Activated CD4-positive, CD25-positive, alpha-beta regulatory T cell treated with anti-CD3 and anti-CD28 coated beads, Interleukin-2, amount 50 U/mL, for 24 hours (primary cell): Measurements from ENCODE around the gene MYO1D.
"Not testable (repeated sequence)": the region's sequence is repeated elsewhere in the genome, so short reads cannot be mapped to it uniquely, and the experiment has no call there.

Source experiments
- ATAC-seq, 2 donors: fragments of 150-1000 bp; cut with Tn5 transposase; one replicate each; pipeline ENCODE4 v1.10.0; 2021; ENCODE audit warnings: mild to moderate bottlenecking in 1 of 2, moderate library complexity in 1 of 2

MYO1D gene

GRCh38 chr17:32660496-32660985, 216.4 kb downstream of the MYO1D start:
- ATAC-seq = no peak

DNA sequence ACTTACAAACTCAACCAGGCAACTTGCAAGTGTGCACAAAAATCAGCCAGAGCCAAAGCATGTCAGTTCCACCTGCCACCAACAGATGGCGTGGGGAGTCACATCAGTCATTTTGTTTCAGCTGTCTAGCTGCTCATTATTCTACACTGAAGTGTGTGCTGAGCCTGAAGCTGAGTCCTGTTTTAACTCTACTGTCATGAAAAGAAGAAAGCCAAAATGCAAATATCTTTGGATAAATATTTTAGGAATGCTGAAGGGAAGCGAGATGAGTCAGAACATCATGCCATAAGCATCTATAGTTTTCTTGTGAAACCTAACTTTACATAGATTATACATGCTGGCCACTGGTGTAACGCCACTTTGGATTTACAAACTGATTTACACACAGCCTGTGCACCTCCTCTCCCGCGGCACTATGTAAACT, 217.5 kb downstream of the MYO1D start:
- ATAC-seq = peak in 1 of 2 donors; percentile 48

DNA sequence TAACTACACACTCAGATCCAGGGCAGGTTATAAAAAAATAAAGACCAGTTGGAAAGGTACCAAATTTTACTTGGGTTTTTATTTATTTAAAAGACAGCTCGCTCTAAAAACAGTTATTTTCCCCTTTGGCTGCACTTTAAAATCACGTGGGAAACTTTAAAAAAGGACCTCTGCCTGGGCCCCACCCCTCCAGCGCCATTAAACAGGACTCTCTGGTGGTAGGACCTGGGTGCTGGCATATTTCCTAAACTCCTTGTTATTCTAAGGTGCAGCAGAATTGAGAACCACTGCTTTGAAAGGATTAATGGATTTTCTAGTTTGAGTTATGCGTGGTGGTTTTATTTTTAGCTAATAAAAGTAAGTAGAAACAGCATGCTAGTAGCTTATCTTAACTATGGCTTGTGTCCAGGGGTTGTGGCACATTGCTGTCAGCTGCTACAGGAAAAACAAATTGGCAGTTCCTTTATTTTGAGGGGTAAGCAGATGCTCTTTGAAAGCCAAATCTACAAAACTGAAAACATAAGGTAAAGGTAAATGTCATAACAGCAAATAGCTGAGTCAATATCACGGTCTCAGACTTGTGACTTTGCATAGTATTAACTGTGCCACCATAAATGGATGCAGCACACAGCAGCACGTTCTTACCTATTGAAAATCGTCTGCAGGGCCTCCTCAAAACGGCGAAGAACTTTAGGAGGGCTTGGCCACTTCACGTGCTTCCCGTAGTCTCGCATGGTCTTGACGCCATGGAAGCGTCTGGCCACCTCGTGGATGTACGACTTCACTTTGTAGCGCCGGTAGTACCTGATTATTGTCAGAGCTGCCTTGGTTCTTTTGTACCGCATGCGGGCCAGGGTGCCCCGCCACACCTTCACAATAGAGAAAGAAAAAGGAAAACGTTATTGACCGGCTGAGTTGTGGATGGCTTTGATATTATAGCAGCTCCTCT, 218.2 kb downstream of the MYO1D start:
- no peak for ATAC-seq

DNA sequence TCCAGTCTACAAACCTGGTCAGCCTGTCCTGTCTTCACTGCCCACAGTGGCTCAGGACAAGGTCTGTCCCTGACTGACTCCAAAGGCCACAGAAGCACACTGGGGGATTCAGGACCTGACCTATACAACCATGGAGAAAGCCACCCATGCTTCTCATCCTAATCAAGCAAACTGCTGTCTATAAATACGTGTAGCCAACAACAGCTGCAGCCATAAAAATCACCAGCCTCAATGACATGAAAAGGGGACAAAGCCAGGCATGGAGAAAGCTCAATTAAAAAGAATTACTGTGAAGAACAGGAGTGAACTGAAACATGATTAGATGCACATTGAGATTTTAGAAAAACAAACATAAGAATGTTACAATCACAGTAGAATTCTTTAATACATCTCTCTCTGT, 220.0 kb downstream of the MYO1D start:
- no peak for ATAC-seq

- ATAC-seq = no peak
Measured at GRCh38 chr17:32654324-32654723, 222.6 kb downstream of the MYO1D start.

DNA sequence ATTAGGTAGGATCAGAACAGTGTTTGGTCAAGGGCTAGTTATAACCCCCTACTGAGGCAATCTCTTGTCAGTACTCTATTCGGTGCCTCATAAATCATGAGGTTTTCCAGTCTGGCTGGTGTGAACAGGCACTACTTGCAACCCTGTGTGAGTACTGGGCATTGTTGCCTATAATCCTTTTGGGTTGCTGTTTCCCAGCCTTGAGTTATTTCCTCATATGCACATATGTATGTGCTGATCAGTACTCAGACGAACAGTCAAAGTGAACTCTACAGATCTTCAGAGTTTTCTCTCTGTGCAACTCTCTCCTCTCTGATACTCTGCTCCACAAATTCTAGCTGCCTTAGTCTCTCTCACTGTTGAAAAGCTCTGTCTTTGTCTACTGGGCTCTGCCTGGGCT, 225.8 kb downstream of the MYO1D start:
- ATAC-seq = no peak

DNA sequence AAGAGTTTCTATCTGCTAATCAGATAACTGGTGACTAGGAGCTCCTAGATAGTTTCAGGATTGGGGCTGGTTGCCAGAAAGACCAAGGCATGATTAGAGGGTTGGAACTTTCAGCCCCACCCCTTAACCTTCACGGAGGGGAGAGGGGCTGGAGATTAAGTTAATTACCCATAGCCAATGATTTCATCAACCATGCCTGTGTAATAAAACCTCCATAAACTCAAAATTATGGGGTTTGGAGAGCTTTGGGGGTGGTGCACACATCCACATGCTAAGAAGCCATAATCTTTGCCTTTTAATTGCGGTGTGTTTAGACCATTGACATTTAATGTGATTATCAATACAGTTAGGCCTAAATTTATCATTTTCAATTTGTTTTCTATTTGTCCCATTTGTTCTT, 228.5 kb downstream of the MYO1D start:
- ATAC-seq = no peak

DNA sequence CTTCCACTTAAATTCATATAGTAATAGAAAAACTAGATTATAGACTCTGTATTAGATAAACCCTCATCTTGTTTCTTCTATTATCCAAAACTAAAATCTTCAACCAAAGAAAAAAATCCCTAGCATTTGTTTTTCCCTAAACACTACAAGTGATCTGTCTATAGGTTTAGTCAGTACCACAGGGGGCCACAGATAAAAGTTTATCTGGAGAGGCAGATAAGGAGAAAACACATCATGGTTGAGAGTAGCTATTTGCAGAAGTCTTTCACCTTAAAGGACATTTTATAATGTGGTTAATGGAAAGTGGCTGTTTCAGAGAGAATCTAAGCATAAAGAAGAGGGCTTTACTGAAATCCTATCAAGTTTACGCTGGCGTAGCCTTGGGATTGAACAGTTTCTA, 230.0 kb downstream of the MYO1D start:
- no peak for ATAC-seq

- ATAC-seq = not testable (repeated sequence)
Measured at GRCh38 chr17:32641514-32641913, 235.4 kb downstream of the MYO1D start.

DNA sequence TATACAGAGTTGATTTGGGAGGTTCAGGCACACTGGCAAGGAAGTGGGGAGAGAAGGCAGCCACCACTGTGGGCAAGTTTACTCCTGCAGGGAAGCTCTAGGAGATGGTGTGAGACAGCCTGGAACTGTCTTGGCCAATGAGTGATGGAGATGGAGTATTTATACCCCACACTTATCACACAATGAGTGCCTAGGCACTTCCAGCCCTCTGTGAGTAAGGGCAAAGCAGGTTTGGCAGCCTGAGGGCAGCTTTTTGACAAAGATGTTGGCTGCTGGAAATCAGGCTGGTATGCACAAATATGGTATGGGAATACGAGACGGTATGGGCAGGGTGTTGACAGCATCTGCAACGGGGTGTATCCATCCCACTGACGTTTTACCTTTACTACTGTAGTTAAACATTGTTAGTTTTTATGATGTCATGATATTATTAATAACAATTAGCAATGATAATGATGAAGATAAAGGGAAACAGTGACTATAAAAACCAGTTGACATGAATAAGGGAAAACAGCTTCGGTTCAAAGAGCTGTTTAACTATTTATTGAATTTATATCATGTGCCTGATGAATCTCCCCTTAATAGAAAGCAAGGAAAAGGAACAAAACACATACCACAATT, 240.2 kb downstream of the MYO1D start:
- no peak for ATAC-seq

- ATAC-seq = no peak
Measured at GRCh38 chr17:32634167-32634566, 242.8 kb downstream of the MYO1D start.

DNA sequence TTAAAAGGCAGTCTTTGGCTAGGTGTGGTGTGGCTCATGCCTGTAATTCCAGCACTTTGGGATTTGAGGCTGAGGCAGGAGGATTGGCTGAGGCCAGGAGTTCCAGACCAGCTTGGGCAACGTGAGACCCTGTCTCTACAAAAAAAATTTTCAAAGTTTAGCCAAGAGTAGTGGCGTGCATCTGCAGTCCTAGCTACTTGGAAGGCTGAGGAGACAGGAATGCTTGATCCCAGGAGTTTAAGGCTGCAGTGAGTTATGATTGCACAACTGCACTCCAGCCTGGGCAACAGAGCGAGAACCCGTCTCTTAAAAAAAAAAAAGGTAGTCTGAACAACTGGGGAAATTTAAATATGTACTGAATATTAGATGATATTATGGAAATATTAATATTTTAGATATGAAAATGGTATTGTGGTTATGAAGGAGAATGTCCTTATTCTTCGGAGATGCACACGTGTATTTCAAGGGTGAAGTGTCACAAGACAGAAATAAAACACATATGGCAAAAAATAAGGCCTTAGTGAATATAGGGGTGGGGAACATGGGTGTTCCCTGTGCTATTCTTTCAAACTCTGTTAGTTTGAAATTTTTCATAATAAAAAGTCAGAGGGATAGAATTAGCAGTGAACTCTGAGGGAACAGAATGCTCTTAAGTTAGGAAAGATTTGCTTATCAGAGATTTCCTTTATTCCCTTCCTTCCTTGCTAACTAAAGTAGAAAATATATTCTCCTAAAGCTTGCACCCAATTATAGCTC, 245.4 kb downstream of the MYO1D start:
- no peak for ATAC-seq

DNA sequence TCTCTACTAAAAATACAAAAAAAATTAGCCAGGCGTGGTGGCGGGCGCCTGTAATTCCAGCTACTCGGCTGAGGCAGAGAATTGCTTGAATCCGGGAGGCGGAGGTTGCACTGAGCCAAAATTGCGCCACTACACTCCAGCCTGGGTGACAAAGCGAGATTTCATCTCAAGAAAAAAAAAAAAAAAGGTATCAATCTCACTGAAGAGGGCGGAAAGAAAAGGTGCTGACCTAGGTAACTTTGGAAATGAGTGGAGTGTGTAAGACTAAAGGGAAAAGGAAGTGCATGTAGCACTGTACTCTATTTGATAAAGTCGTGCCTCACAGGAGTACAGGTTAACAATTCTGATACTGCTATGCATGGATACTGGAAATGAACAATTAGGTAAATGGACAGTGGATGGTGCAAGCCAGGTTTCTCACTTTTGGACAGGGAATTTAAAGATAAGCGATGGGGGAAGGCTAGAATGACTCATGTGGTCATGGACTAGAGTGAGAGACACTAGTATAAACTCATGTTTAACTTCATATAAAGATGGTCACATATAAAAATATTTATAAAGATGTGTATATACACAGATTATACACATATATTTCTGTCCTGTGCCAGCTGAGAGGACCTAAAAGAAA, 247.2 kb downstream of the MYO1D start:
- no peak for ATAC-seq

GRCh38 chr17:32628271-32629044, 248.5 kb downstream of the MYO1D start:
- ATAC-seq = no peak

GRCh38 chr17:32627239-32627996, 249.5 kb downstream of the MYO1D start:
- no peak for ATAC-seq

DNA sequence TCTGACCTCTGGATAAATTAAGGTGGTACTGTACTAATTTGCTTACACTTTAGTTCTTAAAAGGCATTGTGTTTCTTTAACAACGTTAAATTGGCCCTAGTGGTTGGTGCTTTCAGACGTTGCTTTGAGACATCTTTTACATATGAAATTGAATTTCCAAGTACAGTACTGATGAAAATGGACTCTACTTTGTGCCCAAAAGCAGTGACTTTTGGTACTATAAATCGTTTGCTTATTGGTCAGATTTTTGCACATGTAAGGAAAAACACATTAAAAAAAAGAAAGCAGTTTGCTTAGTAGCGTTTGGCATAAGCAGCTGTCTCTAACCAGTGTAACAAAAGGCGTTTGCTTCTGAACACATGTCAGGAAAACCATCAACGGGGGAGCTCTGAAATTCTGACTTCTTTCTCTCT, 250.5 kb downstream of the MYO1D start:
- ATAC-seq = no peak

DNA sequence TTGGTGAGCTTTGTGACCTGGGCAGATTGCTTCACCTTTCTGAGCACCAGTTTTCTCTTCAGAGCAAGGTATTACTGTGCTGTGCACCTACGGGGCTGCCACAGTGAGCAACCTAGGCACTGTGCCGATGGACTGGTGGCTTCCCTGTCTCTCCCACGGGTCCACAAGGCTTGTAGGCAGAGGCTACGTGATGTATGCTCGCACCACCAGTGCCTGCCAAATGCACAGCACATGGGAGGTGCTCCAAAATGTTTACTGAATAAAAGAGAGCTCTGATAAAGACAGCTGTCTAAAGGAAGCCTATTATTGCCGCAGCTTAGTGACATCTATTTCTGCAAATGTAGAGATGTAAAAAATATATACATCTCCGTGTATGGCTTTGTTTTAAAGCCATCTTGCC, 251.0 kb downstream of the MYO1D start:
- ATAC-seq = no peak

GRCh38 chr17:32623196-32623595, 253.7 kb downstream of the MYO1D start:
- ATAC-seq = no peak

DNA sequence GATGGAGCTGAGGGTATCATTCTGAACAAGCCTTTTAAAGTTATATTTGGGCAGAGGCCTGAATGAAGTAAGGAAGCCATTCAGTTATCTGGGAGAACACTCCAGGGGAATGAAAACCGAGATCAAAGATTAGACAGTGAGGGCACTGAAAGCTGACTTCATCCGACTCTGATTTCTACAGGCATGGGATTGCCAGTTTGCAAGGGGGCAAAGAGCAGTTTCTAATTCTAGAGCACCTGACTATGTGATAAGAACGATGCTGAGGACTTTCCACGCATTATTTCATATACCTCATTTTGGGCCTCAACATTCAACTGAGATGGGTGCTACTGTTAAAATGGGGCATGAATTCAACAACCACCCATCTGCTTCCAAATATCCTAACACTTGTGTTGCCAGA, 254.4 kb downstream of the MYO1D start:
- no peak for ATAC-seq

DNA sequence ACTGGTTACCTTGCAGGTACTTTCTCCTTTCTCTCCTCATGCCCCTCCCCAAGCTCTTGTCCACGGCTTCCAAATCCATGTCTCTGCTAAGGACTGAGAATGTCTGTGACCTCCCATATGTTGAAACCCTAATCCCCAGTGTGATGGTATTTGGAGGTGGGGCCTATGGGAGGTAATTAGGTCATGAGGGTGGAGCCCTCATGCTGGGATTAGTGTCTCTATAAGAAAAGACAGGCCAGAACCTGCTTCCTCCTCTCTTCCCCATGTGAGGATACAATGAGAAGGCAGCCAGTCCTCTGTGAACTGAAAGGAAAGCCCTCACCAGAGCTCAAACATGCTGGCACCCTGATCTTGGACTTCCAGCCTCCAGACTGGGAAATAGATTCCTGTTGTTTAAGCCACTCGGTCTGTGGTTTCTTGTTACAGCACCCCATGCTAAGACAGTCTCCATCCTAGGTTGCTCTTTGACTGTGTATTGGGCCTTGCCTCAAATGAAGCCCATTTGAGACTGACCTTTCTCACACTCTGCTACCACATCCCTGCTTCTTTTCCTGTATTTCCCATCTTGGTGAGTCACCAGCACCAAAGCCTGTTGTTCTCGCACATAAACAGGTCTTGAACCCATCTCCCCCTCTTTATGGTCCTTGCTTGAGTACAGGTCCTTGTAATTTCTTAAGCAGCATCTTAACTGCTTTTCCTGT, 255.2 kb downstream of the MYO1D start:
- ATAC-seq = no peak

DNA sequence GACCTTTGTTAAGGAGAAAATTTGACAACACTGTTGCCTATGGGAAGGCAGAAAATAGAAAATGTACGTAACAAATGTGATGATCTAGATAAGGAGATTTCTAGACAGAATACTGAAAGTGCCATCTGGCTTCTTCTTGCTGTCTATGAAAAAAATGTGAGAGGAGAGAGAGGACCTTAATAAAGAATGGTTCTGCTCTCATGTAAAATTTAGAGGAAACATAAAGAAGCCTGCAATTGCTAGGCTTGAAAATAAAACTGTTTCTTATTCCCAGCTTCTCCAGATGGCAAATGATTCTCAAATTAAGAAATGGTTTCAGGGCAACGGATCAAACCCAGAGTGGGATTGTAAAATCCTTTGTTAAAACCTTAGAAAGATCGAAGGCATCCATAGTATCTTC, 261.6 kb downstream of the MYO1D start:
- ATAC-seq = no peak
